ENCODE measurements around the gene ANKRD27. TPM values are rescaled to one million over a fixed set of nuclear protein-coding genes. Genes with fewer than 3 reads are reported as not detected.

The ANKRD27 gene
- total RNA-seq (ENCODE audit: unreplicated experiment) = 15.3 TPM
- long read RNA-seq, full-length matches to known transcripts = 1 of 4 reads
- long read RNA-seq, partial matches to known transcripts = 1 of 4 reads
- long read RNA-seq, other reads (novel, unspliced or antisense) = 2 of 4 reads

- DNase-seq = peak; percentile 98
- no peak for TF ChIP-seq CTCF (IDR thresholded peaks at IDR 0.05; ENCODE audit: partially characterized antibody, unreplicated experiment)
- Mint-ChIP-seq H3K27me3 (ENCODE audit: unreplicated experiment) (peaks cover 9% of the 10 kb centered on the region), H3K36me3 (ENCODE audit: unreplicated experiment) (no peaks in the 10 kb centered on the region), H3K27ac (ENCODE audit: unreplicated experiment) (peak within 1 kb of the TSS; percentile 87), H3K4me1 (ENCODE audit: low read depth, unreplicated experiment) (peaks cover 2% of the 10 kb centered on the region), H3K9me3 (ENCODE audit: unreplicated experiment) (peaks cover 1% of the 10 kb centered on the region), H3K4me3 (ENCODE audit: unreplicated experiment) (peak within 1 kb of the TSS; percentile 97)
Measured at GRCh38 chr19:32674931-32675719, at the start of gene ANKRD27. Gene ANKRD27 (minus strand): TSS chr19:32675180. CDS start chr19:32659015, 16,165 bp downstream.

GRCh38 chr19:32720936-32721250 is 45.9 kb upstream of the ANKRD27 start:
- H3K27ac Mint-ChIP-seq (ENCODE audit: unreplicated experiment) = no peak overlapping the region
- peaks cover 4% of the 10 kb centered on the region for H3K27me3 Mint-ChIP-seq (ENCODE audit: unreplicated experiment)
- DNase-seq = no peak
- H3K4me1 Mint-ChIP-seq (ENCODE audit: low read depth, unreplicated experiment) = no peaks in the 10 kb centered on the region
- no peak overlapping the region for H3K4me3 Mint-ChIP-seq (ENCODE audit: unreplicated experiment)
- H3K9me3 Mint-ChIP-seq (ENCODE audit: unreplicated experiment) = peaks cover 2% of the 10 kb centered on the region
- H3K36me3 Mint-ChIP-seq (ENCODE audit: unreplicated experiment) = no peaks in the 10 kb centered on the region
- TF ChIP-seq CTCF (IDR thresholded peaks at IDR 0.05; ENCODE audit: partially characterized antibody, unreplicated experiment) = no peak

GRCh38 chr19:32720216-32720935 is 45.4 kb upstream of the ANKRD27 start:
- no peaks in the 10 kb centered on the region for H3K4me1 Mint-ChIP-seq (ENCODE audit: low read depth, unreplicated experiment)
- H3K36me3 Mint-ChIP-seq (ENCODE audit: unreplicated experiment) = no peaks in the 10 kb centered on the region
- H3K9me3 Mint-ChIP-seq (ENCODE audit: unreplicated experiment) = peaks cover 2% of the 10 kb centered on the region
- TF ChIP-seq CTCF (IDR thresholded peaks at IDR 0.05; ENCODE audit: partially characterized antibody, unreplicated experiment) = no peak
- no peak overlapping the region for H3K4me3 Mint-ChIP-seq (ENCODE audit: unreplicated experiment)
- H3K27me3 Mint-ChIP-seq (ENCODE audit: unreplicated experiment) = peaks cover 4% of the 10 kb centered on the region
- no peak overlapping the region for H3K27ac Mint-ChIP-seq (ENCODE audit: unreplicated experiment)
- DNase-seq = no peak

GRCh38 chr19:32719611-32720059 is 44.7 kb upstream of the ANKRD27 start, which contains the start of gene TDRD12:
Gene TDRD12 (plus strand): TSS chr19:32719767. CDS start chr19:32720073, 306 bp downstream.
- TF ChIP-seq CTCF (IDR thresholded peaks at IDR 0.05; ENCODE audit: partially characterized antibody, unreplicated experiment) = no peak
- no peaks in the 10 kb centered on the region for H3K4me1 Mint-ChIP-seq (ENCODE audit: low read depth, unreplicated experiment)
- peaks cover 5% of the 10 kb centered on the region for H3K27me3 Mint-ChIP-seq (ENCODE audit: unreplicated experiment)
- no peaks in the 10 kb centered on the region for H3K36me3 Mint-ChIP-seq (ENCODE audit: unreplicated experiment)
- DNase-seq = no peak
- no peak within 1 kb of the TSS for H3K27ac Mint-ChIP-seq (ENCODE audit: unreplicated experiment)
- H3K4me3 Mint-ChIP-seq (ENCODE audit: unreplicated experiment) = no peak within 1 kb of the TSS
- peaks cover 2% of the 10 kb centered on the region for H3K9me3 Mint-ChIP-seq (ENCODE audit: unreplicated experiment)

Measured in glutamatergic neuron (in vitro differentiated cells).